Measurements from ENCODE around the gene FBXO21. TPM values are rescaled to one million over a fixed set of nuclear protein-coding genes. Genes with fewer than 3 reads are reported as not detected.

The FBXO21 gene
- total and polyA plus RNA-seq, 2 donors (not counting 1 experiment from before 2014, with no cell fraction given): 28.2 to 55.7 TPM

- Mint-ChIP-seq H3K4me3 (no peak overlapping the region), H3K4me1 (no peaks in the 10 kb centered on the region), H3K9me3 (ENCODE audit: insufficient read depth) (no peaks in the 10 kb centered on the region), H3K27me3 (peaks cover 26% of the 10 kb centered on the region), H3K27ac (no peak overlapping the region)
- DNase-seq: no peak
- Histone ChIP-seq H4K20me1 (ENCODE audit: control insufficient read depth, insufficient read depth, low read length, poor library complexity, severe bottlenecking) (no peaks in the 10 kb centered on the region), H3K4me2 (replicated peaks; ENCODE audit: low read depth, low read length, poor library complexity, severe bottlenecking) (no peak overlapping the region), H3K9me3 (ENCODE audit: control extremely low read depth in 1 of 3, control insufficient read depth in 2 of 3, insufficient read depth in 1 of 3, low read length in 2 of 3) (peaks cover 0 to 5% (median 0%) of the 10 kb centered on the region in 3 donors), H3K4me1 (ENCODE audit: control insufficient read depth in 2 of 2, insufficient read depth in 2 of 2, low read length in 2 of 2) (no peaks in the 10 kb centered on the region), H3K27ac (ENCODE audit: low read length in 2 of 2) (no peak overlapping the region), H3K79me2 (ENCODE audit: control insufficient read depth, insufficient read depth, low read length) (no peaks in the 10 kb centered on the region), H3K4me3 (ENCODE audit: control extremely low read depth in 1 of 5, extremely low read depth in 1 of 5, insufficient read depth in 1 of 5, low read depth in 2 of 5, low read length in 4 of 5) (no peak overlapping the region), H3K9ac (ENCODE audit: low read length) (no peak overlapping the region), H3K36me3 (replicated peaks in 1 of 2; ENCODE audit: control extremely low read depth in 1 of 2, control insufficient read depth in 1 of 2, extremely low read depth in 1 of 2, insufficient read depth in 2 of 2, low read length in 1 of 2) (no peaks in the 10 kb centered on the region), H2AFZ (ENCODE audit: insufficient read depth, low read depth, low read length, poor library complexity, severe bottlenecking) (no peak overlapping the region), H3K27me3 (replicated peaks in 1 of 4; ENCODE audit: control extremely low read depth in 1 of 4, control insufficient read depth in 3 of 4, insufficient read depth in 4 of 4, low read length in 3 of 4) (peaks cover 0 to 10% (median 2%) of the 10 kb centered on the region in 4 experiments)
- WGBS (ENCODE audit: insufficient coverage): 86% methylated on average over 10 of the region's 11 CpGs
- TF ChIP-seq EZH2 (IDR thresholded peaks at IDR 0.05; ENCODE audit: borderline replicate concordance, insufficient read depth, low read depth, low read length, poor library complexity, severe bottlenecking): no peak
- TF ChIP-seq CTCF (IDR thresholded peaks at IDR 0.05): no peak
- ChIA-PET CTCF (no interaction called here), POLR2A (no interaction called here)
- intact Hi-C loops (cut with micrococcal nuclease): no loop called here
- ATAC-seq (ENCODE audit: low read depth): no peak
Observed at GRCh38 chr12:117231750-117232149, 41.5 kb upstream of the FBXO21 start.

- no peak for TF ChIP-seq EZH2 (IDR thresholded peaks at IDR 0.05; ENCODE audit: borderline replicate concordance, insufficient read depth, low read depth, low read length, poor library complexity, severe bottlenecking)
- TF ChIP-seq CTCF (IDR thresholded peaks at IDR 0.05): no peak
- H3K36me3 ChIP-seq (replicated peaks in 1 of 2; ENCODE audit: control extremely low read depth in 1 of 2, control insufficient read depth in 1 of 2, extremely low read depth in 1 of 2, insufficient read depth in 2 of 2, low read length in 1 of 2): no peaks in the 10 kb centered on the region
- H4K20me1 ChIP-seq (ENCODE audit: control insufficient read depth, insufficient read depth, low read length, poor library complexity, severe bottlenecking): no peaks in the 10 kb centered on the region
- intact Hi-C loops (cut with micrococcal nuclease): no loop called here
- DNase-seq (no peak), ATAC-seq (ENCODE audit: low read depth) (no peak)
- no peak overlapping the region for H2AFZ ChIP-seq (ENCODE audit: insufficient read depth, low read depth, low read length, poor library complexity, severe bottlenecking)
- no peak overlapping the region for H3K4me3 ChIP-seq (ENCODE audit: control extremely low read depth in 1 of 5, extremely low read depth in 1 of 5, insufficient read depth in 1 of 5, low read depth in 2 of 5, low read length in 4 of 5)
- POLR2A ChIA-PET: no interaction called here
- no peaks in the 10 kb centered on the region for H3K9me3 ChIP-seq (ENCODE audit: control extremely low read depth in 1 of 3, control insufficient read depth in 2 of 3, insufficient read depth in 1 of 3, low read length in 2 of 3)
- WGBS (ENCODE audit: insufficient coverage): 82% methylated on average over 2 of the region's 2 CpGs
- H3K27me3 ChIP-seq (replicated peaks in 1 of 4; ENCODE audit: control extremely low read depth in 1 of 4, control insufficient read depth in 3 of 4, insufficient read depth in 4 of 4, low read length in 3 of 4): peaks cover 0 to 2% (median 0%) of the 10 kb centered on the region in 4 experiments
- no peak overlapping the region for H3K9ac ChIP-seq (ENCODE audit: low read length)
- H3K27ac ChIP-seq (ENCODE audit: low read length in 2 of 2): no peak overlapping the region
- Mint-ChIP-seq H3K4me3 (no peak overlapping the region), H3K4me1 (no peaks in the 10 kb centered on the region), H3K9me3 (ENCODE audit: insufficient read depth) (no peaks in the 10 kb centered on the region), H3K27me3 (peaks cover 15% of the 10 kb centered on the region), H3K27ac (no peak overlapping the region)
- CTCF ChIA-PET: no interaction called here
- H3K4me2 ChIP-seq (replicated peaks; ENCODE audit: low read depth, low read length, poor library complexity, severe bottlenecking): no peak overlapping the region
- H3K79me2 ChIP-seq (ENCODE audit: control insufficient read depth, insufficient read depth, low read length): no peaks in the 10 kb centered on the region
- no peaks in the 10 kb centered on the region for H3K4me1 ChIP-seq (ENCODE audit: control insufficient read depth in 2 of 2, insufficient read depth in 2 of 2, low read length in 2 of 2)
Observed at GRCh38 chr12:117228239-117228638, 38.0 kb upstream of the FBXO21 start.
